Activated T-helper 1 cell treated with Interleukin-2 at 50 U/mL for 16 hours (primary cell): ENCODE data around the gene SYNJ1.
A peak's percentile ranks its signal among the peaks of the same experiment; 100 is the strongest.
"Not testable (repeated sequence)": the region's sequence is repeated elsewhere in the genome, so short reads cannot be mapped to it uniquely, and the experiment has no call there.

Source experiments
- DNase-seq: peaks from one replicate; pipeline ENCODE4 v3.0.0-alpha.2; 2020; ENCODE audit warnings: low read depth

Gene SYNJ1

GRCh38 chr21:32733990-32734613 is 6.3 kb upstream of the SYNJ1 start:
- DNase-seq, result no peak

DNA sequence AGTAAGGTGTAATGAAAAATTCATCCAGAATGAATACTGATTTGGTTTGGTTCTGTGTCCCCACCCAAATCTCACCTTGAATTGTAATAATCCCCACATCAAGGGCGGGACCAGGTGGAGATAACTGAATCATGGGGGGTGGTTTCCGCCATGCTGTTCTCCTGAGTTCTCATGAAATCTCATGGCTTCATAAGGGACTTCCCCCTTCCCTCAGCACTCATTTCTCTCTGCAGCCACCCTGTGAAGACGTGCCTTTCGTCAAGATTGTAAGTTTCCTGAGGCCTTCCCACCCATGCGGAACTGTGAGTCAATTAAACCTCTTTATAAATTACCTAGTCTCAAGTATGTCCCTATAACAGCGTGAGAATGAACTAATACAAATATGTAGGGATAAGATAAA is 5.5 kb upstream of the SYNJ1 start:
- DNase-seq, result no peak

- DNase-seq, result no peak
Observed at GRCh38 chr21:32732544-32732943, 4.7 kb upstream of the SYNJ1 start.

DNA sequence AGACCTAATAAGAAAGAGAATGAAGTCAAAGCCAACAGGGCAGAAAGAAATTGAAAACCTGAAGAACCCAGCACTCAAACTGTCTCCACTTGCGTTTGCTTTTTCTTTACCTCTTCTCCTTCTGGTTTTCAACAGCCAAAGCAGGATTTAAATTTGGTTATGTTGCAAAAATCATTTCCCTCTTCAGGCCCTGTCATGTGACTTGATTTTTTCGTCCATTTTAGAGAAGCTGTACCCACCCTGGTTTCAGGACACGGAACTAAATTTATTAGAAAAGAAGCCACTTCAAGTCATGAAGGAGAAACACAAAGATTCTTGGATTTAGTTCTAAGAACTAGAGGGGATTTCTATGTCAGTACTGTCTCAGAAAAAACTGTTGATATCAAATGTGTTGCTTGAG is 1.0 kb upstream of the SYNJ1 start:
- DNase-seq, result no peak

DNA sequence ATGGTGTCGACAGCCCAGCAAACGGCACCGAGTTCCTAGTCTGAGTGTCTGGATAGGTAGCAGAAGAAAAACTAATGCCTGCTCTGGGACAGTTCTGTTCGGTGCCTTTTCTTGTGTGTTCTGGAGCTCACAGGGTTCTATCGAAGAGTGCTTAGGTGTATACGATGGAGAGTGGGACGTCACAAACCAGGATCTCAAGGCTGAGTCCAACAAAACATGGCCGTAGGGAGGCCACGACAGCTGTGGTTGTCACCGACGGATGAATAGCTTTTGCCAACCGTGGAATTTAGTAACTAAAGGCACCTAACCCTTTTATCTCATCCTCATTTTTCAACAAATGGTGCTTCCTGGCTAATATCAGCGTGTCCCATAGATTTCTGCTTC is 635 bp upstream of the SYNJ1 start:
- no peak for DNase-seq

GRCh38 chr21:32726839-32727686 is 750 bp downstream of the SYNJ1 start:
- peak; percentile 1 for DNase-seq

DNA sequence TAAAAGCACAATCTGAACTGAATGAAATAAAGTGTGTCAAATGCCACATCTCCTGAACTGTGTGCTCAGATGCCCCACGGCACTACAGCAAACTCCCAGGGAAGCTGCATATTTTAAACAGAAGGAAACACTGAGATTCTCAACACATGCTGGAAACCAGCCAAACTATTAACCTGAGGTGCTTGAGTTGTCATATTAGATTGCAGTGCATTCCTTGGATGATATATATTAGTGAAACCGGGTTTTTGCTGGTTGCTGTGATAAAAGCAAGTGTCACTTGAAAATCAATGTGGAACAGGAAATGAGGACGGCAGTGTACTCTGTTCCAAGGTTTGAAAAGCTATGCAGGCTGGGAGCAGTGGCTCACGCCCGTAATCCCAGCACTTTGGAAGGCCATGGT is 8.7 kb downstream of the SYNJ1 start:
- DNase-seq, result no peak

DNA sequence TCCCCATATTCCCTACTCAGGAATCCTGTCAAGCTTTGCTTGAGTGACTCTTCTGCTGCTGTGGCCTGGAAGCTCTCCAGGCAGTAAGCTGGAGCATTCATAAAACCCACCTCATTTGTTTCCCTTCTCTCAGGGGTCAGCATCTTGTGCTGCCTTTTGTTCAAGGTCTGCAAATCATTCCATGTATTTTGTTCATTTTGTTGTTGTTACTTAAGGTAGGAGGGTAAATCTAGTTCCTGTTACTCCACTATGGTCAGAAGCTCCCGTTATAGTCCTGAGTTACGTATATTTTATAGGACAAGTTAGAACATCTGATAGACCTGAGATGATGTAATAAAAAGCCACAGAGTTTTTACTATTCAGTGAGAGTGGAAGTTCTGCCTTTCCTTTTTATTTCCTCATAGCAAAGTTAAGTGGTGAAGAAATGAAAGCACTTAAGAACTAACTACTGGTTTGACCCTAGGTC is 9.9 kb downstream of the SYNJ1 start:
- no peak for DNase-seq

- DNase-seq, result no peak
Observed at GRCh38 chr21:32716486-32716885, 11.3 kb downstream of the SYNJ1 start.

DNA sequence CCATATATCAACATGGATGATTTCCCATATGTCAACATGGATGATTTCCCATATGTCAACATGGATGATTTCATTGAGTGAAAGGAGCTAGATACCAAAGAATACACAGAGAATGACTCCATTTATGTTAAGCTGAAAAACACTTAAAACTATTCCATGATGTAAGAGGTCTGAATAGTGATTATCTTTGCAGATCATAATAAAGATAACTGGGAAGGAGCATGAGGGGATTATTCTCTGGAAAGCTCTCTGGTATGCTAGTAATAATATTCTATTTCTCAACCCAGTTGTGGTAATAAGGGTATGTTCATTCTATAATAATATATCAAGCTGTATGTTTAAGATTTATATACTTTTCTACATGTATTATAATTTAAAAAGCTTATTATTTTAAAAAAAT is 14.1 kb downstream of the SYNJ1 start:
- DNase-seq, result no peak

DNA sequence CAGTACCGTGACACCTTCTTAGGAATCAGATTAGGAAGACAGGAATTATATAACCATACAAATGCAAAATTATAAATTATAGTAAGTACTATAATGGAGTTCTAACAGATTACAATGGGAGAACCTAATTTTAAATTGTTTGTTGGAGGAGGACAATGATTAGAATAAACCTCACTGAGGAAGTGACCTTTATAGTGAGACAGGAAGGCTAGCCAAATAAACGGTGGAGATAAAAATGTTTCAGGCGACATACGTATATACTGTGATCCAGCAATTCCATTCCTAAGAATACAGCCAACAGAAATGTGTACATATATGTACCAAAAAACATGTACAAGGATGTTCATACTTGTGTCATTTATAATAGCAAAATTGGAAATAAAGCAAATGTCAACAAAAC is 15.2 kb downstream of the SYNJ1 start:
- no peak for DNase-seq

GRCh38 chr21:32712043-32712442 is 15.8 kb downstream of the SYNJ1 start:
- no peak for DNase-seq

DNA sequence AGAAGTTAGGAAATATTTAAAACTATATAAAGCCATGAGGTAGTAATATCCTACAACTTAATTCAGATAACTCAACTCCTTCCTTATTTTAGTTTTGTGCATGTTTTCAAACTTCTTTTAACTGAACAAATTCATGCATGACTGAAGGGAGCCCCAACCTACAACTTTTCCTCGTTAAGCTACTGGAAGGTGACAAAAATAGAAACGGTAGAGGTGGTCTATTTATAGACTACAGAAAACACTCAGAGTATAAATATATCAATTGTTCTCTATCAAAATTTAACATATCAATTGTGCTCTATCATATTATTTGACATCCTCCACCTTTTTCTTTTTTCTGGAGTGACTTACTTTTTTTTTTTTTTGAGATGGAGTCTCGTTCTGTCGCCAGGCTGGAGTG is 16.8 kb downstream of the SYNJ1 start:
- no peak for DNase-seq

DNA sequence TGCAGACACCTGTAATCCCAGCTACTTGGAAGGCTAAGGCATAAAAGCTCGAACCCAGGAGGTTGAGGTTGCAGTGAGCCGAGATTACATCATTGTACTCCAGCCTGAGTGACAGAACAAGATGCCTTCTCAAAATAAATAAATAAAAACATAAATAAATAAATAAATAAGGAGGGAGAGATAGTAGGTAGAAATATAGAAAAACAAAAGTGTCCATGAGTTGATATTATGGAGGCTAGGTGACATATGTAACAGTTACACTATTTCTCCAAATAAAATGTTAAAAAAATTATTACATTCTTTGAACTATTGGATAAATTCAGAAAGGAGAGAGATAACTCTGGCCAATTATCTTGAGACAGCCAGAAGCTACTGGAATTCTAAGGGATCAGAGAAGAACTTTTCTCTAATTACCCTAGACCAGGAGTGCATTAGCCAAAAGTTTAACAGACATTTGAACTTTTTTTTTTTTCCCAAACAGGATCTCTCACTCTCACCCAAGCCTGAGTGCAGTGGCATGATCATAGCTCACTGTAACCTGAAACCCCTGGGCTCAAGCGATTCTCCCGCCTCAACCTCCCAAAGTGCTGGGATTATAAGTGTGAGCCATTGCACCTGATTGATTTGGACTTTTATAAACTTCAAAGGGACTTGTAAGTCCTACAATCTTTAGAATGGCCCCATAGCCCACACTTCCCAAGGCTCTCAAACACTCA is 17.6 kb downstream of the SYNJ1 start:
- no peak for DNase-seq

DNA sequence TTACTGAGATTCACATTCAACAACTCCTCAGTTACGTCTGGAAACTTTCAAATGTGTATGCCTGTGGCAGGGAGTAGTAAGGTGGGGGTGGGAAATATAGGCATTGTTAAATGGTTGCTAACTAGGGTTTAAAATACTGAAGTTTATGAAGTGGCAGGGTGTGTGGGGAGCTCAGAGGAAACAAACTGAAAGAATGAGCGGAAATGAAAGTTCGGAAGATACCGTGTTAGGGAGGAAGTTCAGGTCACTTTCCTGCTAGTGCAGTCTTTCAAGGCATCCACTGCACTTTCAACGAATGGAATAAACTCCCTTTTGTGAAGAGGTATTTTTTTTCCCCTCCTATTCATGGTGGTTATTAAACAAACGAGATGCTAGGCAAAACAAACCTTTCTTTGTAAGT is 19.7 kb downstream of the SYNJ1 start:
- DNase-seq, result no peak

- no peak for DNase-seq
Observed at GRCh38 chr21:32705901-32706300, 21.9 kb downstream of the SYNJ1 start.

GRCh38 chr21:32705139-32705538 is 22.7 kb downstream of the SYNJ1 start:
- no peak for DNase-seq

DNA sequence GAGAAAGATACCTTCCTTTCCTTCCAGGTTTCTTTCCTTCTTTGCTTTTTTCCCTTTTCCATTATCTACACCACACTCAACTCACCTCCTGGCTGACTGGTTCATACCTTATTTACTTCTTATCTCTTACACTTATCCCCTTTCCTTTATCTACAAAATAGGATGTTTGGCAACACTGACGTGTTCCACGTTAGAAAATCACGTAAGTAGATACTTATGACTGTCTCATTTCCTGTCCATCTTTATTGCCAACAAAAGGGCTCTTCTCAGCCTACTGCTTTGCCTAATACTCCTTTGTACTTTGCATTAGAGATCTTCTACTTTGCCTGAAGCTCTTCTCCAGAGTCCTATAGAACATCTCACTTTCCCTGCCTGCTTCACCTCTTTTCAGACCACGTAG is 25.1 kb downstream of the SYNJ1 start:
- no peak for DNase-seq

DNA sequence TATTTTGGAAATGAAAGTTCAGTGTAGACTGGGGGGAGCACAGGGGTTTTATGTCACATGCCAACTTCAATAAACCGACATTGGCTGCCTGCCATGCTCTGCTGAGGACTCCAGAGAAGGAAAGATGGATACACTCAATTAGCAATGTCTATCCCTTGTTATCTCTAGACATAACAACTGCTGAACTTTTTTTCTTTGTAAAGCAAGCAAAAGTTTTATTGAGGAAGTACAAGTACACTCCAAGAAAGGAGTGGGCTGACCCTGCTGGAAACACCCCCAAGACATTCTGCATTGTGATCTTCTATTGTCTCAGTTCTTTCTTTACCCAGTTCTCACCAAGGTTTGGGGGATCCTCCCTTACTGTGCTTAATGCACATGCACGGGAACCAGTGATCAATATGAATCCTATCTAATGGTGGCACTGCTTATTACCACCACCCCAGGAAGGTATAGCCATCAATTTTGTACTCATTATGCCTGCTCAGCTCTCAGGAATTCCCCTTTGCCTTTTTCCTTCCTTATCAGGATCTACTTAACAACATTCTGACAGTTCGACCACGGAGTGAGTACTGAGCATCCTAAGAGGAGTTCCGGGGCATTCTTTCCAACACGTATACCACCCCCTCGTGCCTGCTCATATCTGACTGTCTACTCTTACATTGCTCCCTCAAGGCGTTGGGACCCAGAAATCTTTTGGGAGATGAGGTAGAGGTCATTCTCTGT is 28.7 kb downstream of the SYNJ1 start:
- DNase-seq, result no peak

DNA sequence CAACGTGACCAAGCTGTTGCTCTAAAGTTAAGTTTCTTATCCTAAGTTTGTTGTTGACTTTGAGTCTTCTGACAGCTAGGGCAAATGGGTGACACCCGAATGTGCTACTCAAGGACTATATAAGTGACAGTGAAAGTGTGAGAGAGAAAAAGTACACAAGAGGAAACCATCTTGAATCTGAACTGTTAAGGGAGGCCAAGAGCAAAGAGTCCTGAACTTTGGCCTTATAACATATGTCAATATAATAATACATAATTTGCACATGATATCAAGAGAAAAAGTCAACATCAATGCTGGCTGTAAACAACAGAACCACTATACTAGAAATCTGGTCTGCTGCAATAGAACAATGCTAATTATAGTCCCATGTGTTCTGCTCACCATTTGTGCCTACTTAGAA is 29.5 kb downstream of the SYNJ1 start:
- no peak for DNase-seq

- not testable (repeated sequence) for DNase-seq
Observed at GRCh38 chr21:32695482-32695881, 32.3 kb downstream of the SYNJ1 start.

DNA sequence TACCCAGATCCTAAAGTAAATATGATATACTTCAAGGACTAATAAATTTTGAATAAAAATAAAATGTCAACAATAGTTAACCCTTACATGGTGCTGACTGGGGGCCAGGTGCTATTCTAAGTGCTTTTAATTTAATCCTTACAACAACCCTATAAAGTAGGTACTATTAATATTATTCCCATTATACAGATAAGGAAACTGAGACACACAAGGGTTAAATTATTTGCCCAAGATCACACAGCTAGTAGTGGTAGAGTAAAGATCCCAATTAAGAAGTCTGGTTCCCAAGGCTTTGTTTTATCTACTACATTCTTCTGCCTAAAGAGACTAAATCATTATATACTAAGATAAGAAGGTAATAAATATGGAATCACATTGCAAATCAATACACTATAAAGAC is 34.2 kb downstream of the SYNJ1 start:
- DNase-seq, result no peak
